ENCODE measurements around the gene CMTM5.

CMTM5 gene

DNA sequence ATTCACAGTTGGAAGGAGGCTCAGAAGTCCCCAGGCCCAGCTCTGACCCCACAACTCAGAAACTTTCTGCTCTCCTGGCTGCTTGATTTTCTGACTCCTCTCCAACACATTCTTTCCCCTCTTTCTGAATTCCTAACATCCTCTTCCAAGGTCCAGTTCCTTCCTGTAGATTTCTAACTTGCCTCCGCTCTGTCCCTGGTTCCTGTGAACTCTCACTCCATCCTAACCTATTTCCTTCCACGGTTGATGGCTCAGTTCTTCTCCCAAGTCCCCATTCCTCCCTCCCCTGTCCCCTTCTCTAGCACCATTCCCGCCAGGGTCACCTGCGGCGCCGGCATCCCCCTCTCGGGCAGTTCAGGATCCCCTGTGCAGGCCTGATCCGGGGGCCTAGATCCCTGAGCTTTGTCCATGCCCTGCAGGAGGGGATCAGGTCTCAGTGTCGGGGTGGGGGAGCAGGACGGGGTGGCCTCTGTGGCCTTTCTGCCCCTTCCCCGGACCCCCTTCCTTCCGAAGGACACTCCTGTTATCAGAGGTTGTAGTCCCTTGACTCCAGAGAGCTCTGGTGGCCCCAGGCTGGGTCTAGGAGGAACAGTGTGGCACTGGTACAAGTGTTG is 18.2 kb upstream of the CMTM5 start:
- DNase-seq = no peak

DNA sequence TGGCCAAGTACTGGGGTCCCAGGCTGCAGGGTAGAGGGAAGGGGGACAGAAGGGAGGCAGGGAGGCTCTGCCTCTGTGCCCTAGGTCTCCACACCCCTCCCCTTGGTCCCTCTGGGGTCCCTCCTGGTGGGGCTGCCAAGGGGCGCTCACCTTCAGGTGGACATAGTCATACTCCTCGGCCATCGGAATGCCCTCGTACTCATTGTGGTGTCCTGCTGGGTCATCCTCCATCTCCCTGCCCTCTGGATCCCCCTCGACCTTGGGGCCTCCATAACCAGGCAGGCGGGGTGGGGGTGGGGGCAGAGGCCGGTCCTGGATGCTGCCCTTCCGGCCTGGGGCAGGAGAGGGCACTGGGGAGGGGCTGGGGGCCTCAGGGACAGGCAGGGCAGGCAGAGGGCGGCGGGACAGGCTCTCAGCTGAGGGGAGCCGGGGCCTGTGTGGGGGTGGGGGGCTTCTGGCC is 17.6 kb upstream of the CMTM5 start:
- no peak for DNase-seq

DNA sequence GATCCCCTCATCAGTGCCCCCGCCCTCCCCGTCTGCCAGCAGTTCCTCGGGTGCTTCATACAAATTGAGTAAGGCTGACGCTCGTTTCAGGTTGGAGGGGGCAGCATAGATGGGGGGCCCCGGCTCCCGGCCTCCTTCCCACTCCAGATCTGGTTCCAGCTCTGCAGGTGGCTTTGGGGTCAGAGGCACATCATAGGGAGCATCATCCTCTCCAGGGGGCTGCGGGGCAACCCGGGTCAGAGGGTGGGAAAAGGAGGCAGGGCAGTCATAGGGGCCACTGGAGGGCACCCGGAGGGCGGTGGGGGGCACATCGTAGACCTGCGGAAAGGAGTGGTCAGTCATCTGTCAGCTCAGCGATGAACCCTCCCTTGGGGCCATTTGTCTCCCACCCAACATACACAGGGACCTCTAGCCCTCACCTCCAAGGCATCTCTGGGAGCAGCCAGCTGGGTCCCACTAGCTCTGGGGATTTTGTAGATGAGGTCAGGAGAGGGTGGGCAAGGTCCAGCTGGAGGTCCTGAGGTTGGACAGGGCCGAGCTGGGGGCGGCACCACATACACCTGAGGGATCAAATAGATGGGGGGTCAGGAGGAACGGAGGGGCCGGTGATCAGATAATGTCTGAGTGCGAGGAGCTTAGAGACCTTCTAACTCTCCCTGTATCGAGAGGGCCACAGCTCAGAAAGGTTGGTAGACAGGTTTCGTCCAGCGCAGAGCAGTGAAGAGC is 17.0 kb upstream of the CMTM5 start:
- no peak for DNase-seq

DNA sequence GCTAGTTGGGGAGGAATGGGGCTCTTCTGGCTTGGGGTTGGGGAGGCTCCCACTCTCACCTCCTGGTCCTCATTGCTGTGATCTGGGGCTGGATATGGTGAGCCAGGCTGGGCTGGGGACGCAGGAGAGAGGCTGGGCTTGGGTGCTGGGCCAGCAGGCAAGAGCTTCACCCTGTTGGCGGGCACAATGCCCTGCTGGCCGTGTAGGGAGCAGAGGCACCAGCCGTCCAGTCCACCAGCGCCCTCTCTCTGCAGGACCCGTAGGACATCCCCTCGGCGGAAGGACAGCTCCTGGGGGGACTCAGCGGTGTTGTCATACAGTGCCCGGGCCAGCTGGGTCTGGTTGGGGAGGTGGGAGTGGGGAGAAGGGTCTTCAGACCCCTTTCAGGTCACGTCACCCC is 16.4 kb upstream of the CMTM5 start:
- DNase-seq = no peak

DNA sequence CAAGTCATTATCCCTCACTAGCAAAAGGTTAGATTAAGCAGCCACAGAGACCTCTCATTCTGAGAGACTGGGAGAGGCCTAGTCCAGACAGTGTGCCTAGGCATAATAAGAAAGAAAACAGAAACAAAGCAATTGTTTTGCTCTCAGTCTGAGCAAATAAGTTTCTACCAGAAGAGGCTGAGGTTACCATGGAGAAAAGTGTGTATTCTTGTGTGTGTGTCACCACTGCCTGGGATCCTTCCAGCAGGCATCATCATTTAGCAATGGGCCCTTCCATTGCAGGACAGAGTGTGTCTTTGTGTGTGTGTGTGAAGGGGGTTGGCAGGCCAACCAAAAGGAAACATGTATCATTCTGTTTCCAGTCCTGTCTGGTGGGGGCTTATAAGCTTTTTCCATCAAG is 15.5 kb upstream of the CMTM5 start:
- no peak for DNase-seq

DNA sequence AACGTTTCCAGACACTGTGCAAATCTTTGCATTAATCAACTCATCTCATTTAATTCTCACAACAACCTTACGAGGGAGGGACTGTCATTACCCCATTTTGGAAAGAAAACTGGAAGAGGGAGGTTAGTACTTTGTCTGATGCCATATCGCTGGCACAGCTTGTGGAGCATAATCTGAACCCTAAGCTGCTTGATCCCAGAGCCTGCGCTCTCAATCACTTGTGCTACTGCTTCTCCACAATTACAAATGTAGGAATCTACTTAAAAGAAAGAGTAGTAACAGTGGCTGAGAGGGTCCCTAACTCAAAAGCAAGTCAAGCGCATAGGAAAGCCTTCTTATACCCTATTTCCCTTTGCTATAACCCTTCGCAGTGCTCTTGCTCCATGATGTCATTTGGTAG is 15.1 kb upstream of the CMTM5 start:
- no peak for DNase-seq

DNA sequence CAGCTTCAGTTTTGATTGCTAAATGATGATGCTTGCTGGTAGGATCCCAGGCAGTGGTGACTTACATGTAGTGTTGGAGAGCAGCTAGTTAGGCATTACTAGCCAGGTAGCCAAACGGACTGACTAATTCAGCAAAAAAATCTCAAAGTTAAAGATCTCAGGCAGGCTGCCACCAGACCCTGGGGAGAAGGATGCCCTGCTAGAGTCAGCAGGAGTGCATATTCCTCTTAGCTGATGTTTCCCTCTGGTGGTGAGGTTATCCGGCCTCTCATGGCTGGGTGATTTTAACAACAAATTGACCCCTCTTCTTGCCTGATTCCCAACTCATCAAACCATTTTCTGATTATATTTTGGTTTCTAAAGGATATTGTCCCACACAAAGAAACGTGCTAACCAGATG is 14.6 kb upstream of the CMTM5 start:
- no peak for DNase-seq

DNA sequence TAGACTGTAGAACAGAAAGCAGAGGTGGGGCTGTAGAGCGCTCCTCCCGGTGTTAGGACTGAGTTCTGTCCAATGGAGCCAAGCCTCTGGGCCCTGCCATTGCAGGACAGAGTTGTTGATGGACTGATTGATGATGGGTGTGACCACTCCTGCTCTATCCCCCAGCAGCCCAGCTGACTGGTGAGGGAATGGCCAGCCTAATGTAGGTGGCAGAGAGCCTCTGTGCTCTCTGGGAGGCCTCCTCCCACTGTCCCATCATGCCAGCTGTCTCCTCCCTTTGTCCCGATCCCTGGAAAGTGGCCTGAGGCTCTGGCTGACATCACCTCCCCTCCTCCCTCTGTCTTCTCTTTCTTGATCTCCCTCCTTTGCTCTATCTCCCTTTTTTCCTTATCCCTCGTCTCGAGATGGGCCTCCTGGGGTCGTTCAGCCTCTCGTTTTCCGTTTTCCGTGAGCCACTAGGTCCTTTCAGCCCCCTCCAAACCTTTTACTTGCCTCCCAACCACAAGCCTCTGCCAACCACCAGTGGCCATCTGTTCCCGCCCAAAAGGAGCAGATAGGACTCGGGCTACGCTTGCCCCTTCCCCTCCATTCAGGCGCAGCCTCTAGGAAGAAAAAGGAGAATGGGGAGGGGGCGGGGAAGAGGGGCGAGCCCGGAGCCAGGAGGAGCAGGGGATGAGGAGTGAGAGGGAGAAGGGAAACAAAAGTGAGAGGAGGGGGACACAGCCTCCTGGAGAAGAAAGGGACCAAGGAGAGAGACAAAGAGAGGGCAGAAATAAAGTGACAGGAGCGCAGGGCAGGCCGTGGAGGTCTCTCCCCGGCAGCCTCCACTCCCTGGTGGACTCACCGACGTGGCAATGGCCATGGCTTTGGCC is 12.4 kb upstream of the CMTM5 start:
- no peak for DNase-seq

DNA sequence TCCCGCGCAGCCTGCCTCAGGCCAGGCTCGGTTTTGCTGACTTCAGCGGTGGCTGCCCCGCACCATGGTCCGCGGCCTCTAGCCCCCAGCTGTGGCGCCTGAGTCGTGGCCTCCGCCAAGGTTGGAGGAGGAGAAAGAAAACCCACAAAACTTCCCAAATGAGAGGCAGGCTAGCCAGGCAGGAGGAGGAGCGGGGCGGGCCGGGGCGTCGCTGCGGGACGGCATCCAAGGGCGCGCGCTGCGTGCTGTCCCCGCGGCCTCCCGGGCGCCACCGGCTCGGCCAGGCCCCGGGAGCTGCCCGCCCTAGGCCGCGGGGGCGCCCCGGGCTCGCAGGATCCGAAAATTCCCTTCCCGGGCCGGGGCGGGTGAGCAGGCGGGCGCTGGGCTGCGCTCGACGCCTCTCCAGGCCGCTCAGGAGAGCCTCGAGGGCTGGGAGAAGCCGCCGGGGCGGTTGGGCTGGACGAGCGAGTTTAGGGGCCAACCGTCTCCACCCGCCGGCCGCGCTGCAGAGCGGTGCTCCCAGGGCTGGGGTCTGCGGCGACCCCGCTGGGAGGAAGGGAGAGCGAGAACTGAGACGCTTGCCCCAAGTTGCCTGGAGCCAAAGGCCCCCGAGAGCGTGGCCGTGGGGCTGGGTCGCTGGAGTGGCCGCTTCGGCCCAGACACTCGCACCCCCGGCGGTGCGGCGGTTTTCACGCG is 11.7 kb upstream of the CMTM5 start, which contains the start of gene EFS:
Gene EFS (minus strand): TSS at position 137 of the 696 bp plus-strand sequence. CDS start 147 bp downstream, outside the sequence.
- DNase-seq = no peak

DNA sequence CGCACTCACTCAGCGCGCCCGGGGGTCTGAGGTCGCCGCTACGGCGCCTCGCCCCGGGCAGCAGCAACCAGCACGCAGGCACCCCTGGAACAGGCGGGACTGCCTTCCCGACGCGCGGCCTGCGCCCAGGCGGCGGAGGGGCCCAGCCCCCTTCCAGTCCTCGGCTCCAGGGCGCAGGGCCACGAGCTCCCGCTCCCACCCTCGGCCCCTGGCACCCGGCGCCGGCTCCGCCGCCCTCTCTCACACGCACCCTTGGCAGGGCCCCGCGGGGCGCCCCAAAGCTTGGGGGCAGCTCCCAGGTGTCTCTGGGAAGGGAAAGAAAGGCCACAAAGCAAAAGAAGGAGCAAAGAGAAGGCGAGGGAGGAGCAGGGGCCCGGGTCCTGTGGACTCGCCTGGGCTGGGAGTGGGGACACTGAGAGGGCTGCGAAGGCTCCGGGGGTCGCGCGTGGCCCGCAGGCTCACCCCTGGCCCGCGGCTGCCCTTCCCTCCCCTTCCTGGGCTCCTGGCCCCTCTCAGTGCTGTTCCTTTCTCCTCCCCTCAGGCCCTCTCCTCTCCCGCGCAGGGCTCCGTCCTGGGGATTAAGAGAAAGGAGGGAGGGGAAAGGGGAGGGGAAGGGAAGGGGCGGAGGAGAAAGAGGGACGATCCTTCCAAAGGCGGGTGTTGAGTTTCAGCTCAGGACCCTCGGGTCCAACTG is 11.0 kb upstream of the CMTM5 start:
- DNase-seq = no peak

DNA sequence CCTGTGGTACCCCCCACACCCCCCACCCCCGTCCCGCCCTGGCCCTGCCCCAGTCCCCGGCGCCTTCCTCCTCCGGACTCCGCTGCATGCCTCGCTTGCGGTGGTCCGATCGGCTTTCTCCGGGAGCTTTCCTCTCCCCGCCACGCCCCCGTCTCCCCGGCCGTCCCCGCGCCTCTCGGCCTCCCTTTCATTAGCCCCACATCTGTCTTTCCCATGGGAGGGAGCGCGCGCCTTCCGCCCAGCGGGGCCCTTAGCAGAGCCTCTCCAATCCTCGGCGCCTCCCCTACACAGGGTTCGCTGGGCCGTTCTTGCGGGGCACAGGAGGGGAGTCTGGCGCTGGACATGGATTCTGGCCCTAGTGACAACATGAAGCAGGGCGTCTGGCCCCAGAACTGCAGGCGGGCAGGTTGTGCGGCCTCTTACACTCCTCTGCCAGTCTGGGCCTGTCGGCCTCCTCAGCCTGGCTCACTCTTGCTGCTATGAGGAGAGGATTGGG is 10.4 kb upstream of the CMTM5 start:
- DNase-seq = no peak

DNA sequence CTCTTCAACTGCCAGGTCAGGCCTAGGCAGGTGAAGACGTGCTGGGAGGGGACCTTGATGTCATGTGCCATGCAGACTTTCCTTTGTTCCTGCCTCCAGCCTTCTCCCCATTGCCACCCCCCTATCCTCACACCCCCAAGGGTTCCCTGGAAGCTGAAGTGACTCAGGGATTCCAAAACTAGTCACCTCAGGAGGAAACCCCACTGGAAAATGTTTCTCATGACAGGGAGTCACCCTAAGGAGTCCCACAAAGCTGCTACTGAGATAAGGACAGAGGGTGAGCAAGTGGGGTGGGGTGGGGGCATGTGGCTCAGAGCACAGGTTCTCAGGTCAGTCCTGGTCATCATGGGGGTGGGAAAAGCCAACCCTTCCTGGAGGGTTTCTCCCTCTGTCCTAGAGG is 6.6 kb upstream of the CMTM5 start:
- no peak for DNase-seq

DNA sequence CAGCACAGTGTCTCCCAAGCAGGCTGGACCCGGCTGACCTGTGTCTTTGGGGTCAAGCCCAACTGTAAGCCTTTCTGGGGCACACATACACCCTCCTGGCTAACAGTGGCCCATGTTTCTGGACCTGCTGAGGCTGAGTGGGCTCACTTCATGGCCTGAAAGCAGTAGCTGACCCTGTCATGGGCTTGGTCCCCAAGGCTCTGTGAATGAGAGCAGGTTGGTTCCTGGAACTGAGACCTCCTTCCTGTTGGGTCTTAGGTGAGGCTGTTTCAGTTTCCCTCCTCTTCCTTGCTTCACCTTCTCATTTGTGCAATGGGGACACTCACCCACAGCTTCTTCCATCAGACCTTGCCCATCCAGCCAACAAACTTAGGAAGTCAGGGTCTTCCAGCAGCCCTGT is 5.0 kb upstream of the CMTM5 start:
- DNase-seq = no peak

DNA sequence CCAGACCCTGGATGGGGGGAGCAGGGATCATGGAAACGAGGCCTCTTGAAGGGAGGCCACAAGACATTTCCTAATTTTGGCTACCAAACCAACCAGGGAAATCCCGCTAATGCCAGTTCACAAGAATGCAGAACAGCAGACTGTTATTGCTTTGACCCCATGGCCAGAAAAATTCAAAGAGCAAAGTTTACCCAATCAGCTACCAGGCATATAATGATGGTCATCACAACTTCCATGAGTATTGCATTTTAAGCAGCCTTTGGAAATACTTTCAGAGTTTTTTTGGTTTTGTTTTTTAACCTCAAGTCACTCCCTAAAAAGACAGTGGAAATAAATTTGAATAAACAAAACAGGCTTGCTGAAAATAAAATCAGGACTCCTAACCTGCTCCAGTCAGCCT is 4.3 kb upstream of the CMTM5 start, which contains the start of gene IL25:
Gene IL25 (plus strand): TSS at position 301 of the 400 bp plus-strand sequence.
- no peak for DNase-seq

DNA sequence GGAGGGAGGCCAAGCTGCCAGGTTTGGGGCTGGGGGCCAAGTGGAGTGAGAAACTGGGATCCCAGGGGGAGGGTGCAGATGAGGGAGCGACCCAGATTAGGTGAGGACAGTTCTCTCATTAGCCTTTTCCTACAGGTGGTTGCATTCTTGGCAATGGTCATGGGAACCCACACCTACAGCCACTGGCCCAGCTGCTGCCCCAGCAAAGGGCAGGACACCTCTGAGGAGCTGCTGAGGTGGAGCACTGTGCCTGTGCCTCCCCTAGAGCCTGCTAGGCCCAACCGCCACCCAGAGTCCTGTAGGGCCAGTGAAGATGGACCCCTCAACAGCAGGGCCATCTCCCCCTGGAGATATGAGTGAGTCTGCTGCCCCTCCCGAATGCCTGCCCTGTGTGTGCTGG is 3.8 kb upstream of the CMTM5 start:
- no peak for DNase-seq

DNA sequence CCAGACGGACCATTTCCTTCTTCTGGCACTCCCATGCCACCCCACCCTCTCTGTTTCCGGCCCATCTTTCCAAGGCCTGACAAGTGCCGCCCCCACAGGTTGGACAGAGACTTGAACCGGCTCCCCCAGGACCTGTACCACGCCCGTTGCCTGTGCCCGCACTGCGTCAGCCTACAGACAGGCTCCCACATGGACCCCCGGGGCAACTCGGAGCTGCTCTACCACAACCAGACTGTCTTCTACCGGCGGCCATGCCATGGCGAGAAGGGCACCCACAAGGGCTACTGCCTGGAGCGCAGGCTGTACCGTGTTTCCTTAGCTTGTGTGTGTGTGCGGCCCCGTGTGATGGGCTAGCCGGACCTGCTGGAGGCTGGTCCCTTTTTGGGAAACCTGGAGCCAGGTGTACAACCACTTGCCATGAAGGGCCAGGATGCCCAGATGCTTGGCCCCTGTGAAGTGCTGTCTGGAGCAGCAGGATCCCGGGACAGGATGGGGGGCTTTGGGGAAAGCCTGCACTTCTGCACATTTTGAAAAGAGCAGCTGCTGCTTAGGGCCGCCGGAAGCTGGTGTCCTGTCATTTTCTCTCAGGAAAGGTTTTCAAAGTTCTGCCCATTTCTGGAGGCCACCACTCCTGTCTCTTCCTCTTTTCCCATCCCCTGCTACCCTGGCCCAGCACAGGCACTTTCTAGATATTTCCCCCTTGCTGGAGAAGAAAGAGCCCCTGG is 1.2 kb upstream of the CMTM5 start:
- no peak for DNase-seq

DNA sequence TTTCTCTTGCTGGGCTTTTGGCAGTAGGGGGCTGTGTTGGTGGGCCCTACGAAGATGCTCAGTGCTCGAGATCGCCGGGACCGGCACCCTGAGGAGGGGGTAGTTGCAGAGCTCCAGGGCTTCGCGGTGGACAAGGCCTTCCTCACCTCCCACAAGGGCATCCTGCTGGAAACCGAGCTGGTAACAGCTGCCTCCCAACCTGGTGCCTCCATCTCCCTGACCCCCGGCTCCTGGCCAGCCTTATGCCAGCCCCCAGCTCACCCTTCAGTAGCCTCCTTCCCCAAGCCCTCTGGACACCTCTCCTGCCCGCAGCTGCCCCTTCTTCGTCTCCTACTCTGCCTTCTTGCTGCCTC is 328 bp downstream of the CMTM5 start:
- no peak for DNase-seq

DNA sequence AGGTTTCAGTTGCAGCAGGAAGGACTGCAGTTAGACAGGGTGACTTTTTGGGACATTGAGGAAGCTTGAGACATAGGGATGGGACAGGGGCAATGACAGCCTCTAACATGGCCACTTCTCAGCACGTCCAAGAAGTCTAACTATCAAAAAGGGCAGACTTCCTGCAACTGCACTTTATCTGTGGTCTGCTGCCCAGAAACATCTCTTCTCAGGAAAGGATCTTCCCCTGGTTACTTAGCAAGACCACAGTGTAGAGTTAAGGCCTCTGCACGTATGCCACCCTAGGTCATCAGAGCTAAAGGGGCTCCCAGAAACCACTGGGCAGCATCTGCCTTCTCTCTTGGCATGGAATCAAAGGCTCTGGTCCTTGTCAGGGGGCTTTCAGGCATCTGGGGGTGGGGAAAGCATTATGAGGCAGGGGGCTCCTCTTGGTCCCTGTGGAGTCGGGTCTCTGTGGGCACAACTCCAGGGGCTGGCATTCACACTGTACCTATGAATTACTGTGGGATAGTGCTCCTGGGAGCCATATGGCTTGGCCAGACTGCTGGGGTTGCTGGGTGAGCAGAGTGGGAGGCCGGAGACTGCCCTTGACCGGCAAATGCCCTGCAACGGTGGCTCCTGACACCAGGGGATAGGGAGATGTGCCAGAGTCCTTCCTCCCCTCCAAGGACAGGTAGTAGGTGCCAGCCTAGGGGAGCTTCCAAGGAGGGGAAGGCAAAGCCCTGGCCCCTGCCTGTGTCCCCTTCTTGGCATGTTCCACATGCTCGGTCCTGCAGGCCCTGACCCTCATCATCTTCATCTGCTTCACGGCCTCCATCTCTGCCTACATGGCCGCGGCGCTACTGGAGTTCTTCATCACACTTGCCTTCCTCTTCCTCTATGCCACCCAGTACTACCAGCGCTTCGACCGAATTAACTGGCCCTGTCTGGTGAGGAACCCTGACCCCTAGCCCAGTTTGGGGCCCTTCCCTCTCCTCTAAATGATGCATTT is 1.0 kb downstream of the CMTM5 start:
- no peak for DNase-seq

DNA sequence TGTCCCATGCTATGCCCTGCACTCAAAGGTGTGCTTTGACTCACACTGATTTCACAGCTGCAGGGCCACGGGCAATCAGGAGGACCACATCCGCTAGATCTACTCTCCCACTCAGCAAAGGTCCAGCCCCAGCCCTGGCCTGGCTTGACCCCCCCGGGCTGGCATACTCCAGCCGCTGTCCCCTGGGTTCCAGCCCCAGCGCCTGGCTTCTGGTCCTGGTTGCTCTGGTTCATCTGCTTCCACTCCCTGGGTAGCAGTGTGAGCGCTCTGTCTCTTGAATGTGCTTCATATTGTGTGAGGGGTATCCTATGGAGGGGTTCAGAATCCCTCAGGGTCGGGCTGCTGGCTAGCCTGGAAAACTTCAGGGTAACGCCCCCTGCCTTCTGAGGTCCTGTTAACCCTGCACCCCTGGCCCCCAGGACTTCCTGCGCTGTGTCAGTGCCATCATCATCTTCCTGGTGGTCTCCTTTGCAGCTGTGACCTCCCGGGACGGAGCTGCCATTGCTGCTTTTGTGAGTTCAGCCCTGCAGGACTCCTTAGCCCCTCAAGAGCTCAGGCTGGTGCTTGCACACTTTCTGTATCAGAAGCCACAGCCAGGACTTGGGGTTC is 1.9 kb downstream of the CMTM5 start:
- DNase-seq = no peak
